GM18951 (cell line): ENCODE measurements around the gene ETV4.

Experiments used
- POLR2A ChIP-seq: IDR thresholded peaks from 4 replicates; pipeline ENCODE4 v1.6.1; 2011; ENCODE audit warnings: mild to moderate bottlenecking; ENCODE audit not compliant: insufficient read length, insufficient read depth; ENCODE audit errors: extremely low read depth
- in situ Hi-C: fragments of 300-500 bp; cut with MboI; formaldehyde crosslinking; loops from one replicate; pipeline ENCODE4 v1.12.0; 2022; ENCODE audit warnings: low sequenced_read_pairs, mixed read lengths, inconsistent platforms; ENCODE audit not compliant: unreplicated experiment

Gene ETV4

DNA sequence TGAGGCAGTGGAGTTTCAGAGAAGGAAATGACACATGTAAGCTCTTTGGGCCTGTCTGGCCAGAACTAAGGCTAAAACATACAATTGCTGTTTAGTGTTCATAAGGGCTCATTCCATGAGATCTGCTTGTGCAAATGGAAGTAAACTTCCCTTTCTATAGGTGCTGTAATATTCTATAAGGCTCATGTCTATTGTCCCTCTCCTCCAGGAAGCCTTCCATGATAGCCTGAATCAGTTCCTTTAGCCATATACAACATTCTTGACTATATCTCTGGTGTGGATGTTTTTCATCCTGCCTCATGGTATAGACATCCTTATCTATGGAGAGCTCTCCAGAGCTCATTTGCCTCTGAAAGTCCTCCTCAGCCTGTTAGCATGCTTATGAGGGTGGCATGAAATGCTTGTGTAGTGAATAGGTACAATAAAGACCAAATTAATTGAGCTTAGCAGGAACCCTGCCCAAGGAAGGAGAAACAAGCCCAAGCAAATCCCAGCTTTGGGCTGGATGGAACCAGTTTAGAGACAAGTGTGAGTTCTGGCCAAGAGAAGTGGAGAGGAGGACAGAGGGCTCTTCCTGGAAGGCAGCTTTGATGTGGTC lies 1.6 kb upstream of the ETV4 start:
- no peak for TF ChIP-seq POLR2A
- in situ Hi-C loops = no loop called here

DNA sequence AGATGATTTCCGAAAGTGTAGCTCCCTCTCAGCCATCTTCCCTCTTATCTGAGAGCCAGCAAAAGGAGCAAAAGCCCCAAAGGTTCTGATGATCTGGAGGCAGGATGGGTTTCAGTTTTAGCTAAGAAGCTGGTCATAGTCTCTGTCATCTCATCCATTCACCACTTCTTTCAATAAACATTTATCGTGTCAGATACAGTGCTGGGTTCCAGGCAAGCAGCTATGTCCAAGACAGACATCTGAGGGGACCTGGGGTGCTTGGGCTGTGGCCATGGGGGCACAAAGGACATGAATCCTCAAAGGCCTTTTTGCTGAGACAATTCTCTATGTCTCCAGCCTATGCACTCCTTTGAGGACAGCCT lies 1.0 kb upstream of the ETV4 start:
- in situ Hi-C loops = no loop called here
- TF ChIP-seq POLR2A = no peak

GRCh38 chr17:43545383-43545632 lies 832 bp downstream of the ETV4 start:
- in situ Hi-C loops = no loop called here
- TF ChIP-seq POLR2A = peak; percentile 36

DNA sequence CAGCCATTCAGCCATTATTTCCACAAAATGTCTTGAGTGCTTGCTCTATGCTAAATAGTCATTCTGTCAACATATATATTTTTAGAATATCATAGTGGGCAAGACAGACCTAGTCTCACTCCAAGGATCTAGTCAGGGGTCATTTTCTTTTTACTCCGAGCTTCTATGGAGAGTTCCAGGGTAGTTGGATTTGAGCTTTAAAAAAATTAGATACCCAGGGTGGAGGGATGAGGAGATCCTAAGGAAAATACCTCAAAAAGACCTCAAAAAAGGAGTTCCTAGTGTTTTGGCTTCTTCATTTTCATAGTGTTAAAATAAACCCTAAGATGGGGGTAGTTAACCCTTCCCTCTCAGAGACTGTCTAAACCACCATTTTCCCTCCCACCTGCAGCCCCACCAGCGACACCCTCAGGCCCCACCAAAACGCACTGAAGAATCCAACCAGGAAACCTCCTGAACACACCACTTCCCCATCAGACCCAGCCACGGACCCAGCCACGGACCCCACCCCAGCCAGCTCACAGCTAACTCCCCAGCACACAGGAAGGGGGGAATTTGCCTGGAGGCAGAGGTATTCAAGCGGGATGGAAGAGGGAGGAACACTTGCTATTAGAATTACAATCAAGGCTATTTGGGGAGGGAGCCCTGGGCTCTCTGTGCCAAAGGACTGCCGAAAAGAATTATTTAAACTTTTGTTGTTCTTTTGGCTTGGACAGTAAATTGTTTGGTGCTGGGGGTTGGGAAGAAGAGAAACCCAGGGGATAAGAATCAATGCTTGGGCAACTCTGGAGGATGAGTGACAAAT lies 2.2 kb downstream of the ETV4 start:
- in situ Hi-C loops = no loop called here
- no peak for TF ChIP-seq POLR2A

DNA sequence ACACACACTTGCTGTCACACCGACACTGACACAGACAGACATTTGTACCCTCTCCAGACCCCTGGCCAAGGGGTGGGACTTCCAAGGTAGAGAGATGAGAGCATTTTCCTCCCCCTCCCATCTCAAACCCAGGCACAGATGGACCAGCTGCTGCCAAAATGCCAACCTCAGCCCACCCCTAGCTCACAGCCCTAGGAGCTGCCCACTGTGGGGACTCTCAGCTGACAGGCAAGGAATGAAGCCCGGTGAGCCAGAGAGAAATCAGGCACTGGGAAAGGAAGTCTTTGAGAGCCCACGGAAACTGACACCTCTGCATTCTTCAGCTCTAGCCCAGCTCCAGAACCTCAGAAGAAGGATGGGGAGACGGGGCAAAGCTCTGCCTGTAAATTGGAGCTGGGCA lies 2.8 kb downstream of the ETV4 start:
- in situ Hi-C loops = no loop called here
- no peak for TF ChIP-seq POLR2A

GRCh38 chr17:43542859-43543258 lies 3.3 kb downstream of the ETV4 start:
- in situ Hi-C loops = no loop called here
- TF ChIP-seq POLR2A = no peak

DNA sequence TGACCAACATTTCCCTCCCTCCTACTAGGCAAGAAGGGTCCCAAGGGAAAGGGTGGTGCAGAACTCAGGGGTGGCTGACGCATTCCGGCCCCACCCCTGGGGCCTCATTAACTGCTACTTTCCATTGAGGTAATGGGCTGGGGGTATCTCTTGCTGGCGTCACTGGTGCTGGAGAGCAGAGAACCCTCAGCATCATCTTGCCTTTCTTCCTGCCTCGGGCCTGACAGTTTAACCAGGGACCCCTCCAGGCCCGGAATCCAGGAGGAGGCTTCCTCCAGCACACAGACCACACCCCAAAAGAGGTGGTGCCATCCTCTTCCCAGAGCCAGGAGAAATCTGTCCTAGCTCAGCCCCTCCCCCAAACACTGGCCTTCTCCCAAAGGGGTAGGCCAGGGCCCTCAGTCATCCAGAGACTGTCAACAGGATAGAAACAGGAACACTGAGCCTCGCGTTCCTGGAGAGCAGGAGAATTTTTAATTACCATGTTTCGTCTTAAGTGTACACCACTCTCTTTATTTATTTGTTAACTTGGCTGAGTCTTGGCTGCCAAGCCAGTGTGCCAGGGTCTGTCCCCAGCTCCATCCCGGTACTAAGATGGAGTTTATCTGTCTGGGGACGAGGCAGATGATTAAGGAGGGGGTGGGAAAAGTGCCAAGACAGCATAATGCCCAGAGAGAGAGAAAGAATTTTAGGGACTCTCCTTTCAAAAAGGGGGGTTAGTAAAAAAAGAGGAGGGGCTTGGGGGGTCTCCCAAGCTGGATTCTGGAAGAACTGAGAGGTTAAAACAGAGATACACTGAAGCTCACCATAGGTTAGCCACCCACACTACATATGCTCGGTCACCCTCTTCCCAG lies 5.1 kb downstream of the ETV4 start:
- in situ Hi-C loops = no loop called here
- TF ChIP-seq POLR2A = no peak

- in situ Hi-C loops = no loop called here
- no peak for TF ChIP-seq POLR2A
Observed at GRCh38 chr17:43536236-43536992, 9.7 kb downstream of the ETV4 start.

DNA sequence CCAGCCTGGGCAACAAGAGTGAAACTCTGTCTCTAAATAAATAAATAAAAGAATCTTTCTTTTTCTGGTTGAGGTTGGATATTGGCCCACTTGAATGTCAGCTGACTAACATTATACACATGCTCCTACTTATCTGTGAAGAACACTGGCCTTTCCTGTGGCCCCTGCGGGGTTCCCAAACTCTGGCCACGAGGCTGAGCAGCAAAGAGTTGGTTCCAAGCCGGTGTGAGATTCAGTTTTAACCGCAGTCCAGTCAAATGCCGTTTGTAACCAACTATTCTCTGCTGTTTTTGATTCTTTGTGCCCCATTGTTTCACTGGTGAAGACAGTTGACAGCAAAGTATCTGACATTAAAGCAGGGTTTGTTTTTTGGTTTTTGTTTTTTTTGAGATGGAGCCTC lies 11.2 kb downstream of the ETV4 start:
- in situ Hi-C loops = no loop called here
- TF ChIP-seq POLR2A = no peak

DNA sequence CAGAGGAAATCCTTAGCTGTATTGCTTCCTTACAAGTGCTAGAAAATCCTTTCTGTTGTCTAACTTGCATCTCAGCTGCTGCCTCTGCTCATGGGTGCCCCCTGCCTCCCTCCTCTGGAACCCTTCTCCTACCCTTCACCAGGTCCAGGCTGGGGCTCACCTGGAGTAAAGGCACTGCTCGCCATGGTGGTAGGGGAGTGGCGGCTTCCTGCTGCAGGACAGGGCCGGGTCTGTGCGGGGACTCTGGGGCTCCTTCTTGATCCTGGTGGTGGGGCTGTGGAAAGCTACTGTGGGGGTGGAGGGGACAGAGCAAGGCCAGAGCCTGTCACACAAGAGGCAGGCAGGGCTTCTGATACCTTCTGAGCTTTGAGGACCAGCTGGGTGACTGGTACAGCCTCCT lies 12.4 kb downstream of the ETV4 start:
- no peak for TF ChIP-seq POLR2A
- in situ Hi-C loops = no loop called here

DNA sequence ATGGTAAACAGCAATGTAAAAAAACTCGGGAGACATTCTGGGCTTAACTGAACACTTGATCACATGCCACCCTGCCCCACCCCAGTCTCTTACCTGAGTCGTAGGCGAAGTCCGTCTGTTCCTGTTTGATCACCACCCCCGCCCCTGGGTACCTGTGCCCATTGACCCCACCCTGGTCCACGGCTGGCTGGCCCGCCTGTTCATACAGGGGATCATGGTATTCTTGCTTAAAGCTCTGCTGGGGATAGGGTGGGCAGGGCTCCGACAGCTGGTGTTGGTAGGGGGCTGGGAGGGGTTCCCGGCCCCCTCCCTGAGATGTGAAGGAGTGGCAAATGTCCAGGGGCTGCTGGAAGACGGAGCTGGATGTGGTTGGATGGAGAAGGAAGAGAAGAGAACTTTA lies 13.6 kb downstream of the ETV4 start:
- TF ChIP-seq POLR2A = no peak
- in situ Hi-C loops = no loop called here

- in situ Hi-C loops = no loop called here
- no peak for TF ChIP-seq POLR2A
Observed at GRCh38 chr17:43531955-43532354, 14.2 kb downstream of the ETV4 start.

DNA sequence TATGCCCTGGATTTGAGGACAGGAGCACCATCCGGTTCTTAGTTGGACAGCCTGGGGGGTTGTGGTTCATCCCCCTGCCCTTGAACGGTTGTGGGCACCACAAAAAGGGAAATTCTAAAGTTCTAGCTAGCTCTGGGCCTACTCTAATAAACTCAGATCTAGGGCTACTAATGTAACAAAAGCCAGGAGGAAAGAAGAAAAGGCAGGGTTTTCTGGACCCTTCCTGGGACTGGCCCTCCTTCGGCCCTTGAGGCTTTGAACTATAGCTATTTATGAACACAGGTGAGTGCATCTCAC lies 15.1 kb downstream of the ETV4 start:
- in situ Hi-C loops = no loop called here
- TF ChIP-seq POLR2A = no peak
